HepG2 (cell line): ENCODE results near the gene ADH1B. TPM values are rescaled to one million over a fixed set of nuclear protein-coding genes. Genes with fewer than 3 reads are reported as not detected.
"Not testable (repeated sequence)": the region's sequence is repeated elsewhere in the genome, so short reads cannot be mapped to it uniquely, and the experiment has no call there.

Experiments used
- ATAC-seq: fragments of 200-7000 bp; cut with Tn5 transposase; 3 replicates; pipeline ENCODE4 v1.9.1; 2020; ENCODE audit warnings: mild to moderate bottlenecking, moderate library complexity
- BruUV-seq: library from RNA; stranded (reverse); fragments of 400-500 nt; replicated peaks from 2 replicates; lab custom pipeline; 2021; lab: Mats Ljungman, UMichigan
- CTCF ChIA-PET: fragments of 300-600 bp; formaldehyde crosslinking; extraction: SDS; loops from one replicate; lab custom pipeline; 2021; ENCODE audit warnings: low total read pairs, inconsistent platforms, low intra/inter-chr PET ratio; lab: Yijun Ruan, JAX
- POLR2A ChIA-PET: fragments of 350-600 bp; sonication (Branson Sonifier 250); formaldehyde crosslinking; loops from one replicate; lab custom pipeline; 2020; ENCODE audit warnings: antibody characterized with exemption, inconsistent platforms; lab: Yijun Ruan, JAX
- DNase-seq: peaks from one replicate; pipeline ENCODE4 v3.0.0-alpha.2; 2015; ENCODE audit warnings: low spot score
- FAIRE-seq: peaks from 3 replicates; lab custom pipeline; 2011; peaks lifted over from hg19 to GRCh38; lab: Jason Lieb, UNC
- H2AFZ ChIP-seq: one replicate; pipeline ENCODE4 v1.6.1; 2011; ENCODE audit warnings: low read length, inconsistent platforms
- H3K27ac ChIP-seq: fragments of 300-600 bp; 3 replicates; pipeline ENCODE4 v1.8.0; 2011; ENCODE audit warnings: mixed run types, mild to moderate bottlenecking, mixed read lengths, low read length, inconsistent platforms; ENCODE audit not compliant: insufficient read depth; ENCODE audit errors: extremely low read length
- H3K27me3 ChIP-seq, 2 experiments: fragments of 200-600 bp in 1 of 2; 2 replicates in 1 of 2; 3 replicates in 1 of 2; pipeline versions ENCODE4 v1.6.0 to v1.8.0; 2011; ENCODE audit warnings: low read length in 2 of 2, mild to moderate bottlenecking in 2 of 2, moderate library complexity in 2 of 2, inconsistent platforms in 1 of 2; ENCODE audit not compliant: insufficient read depth in 2 of 2, control insufficient read depth in 1 of 2
- H3K36me3 ChIP-seq, 2 experiments: fragments of 200-600 bp in 1 of 2; replicated peaks in 1 of 2; 2 replicates in 1 of 2; 3 replicates in 1 of 2; pipeline versions ENCODE4 v1.5.1 to v1.8.0; 2011; ENCODE audit warnings: low read length in 2 of 2, inconsistent platforms in 1 of 2; ENCODE audit not compliant: insufficient read depth in 2 of 2, control insufficient read depth in 1 of 2
- H3K4me1 ChIP-seq: 2 replicates; pipeline ENCODE4 v1.5.1; 2012; ENCODE audit warnings: low read length, inconsistent platforms; ENCODE audit not compliant: insufficient read depth
- H3K4me2 ChIP-seq: 2 replicates; pipeline ENCODE4 v1.6.0; 2011; ENCODE audit warnings: low read depth, low read length, inconsistent platforms
- H3K4me3 ChIP-seq, 3 experiments: fragments of 200-600 bp in 1 of 3; sonication (generic), shearing (Covaris generic) in 1 of 3; replicated peaks in 1 of 3; 2 replicates each; pipeline ENCODE4 v1.5.1; 2011 to 2016; ENCODE audit warnings: low read length in 3 of 3, inconsistent platforms in 2 of 3, low read depth in 2 of 3, mild to moderate bottlenecking in 2 of 3, control low read depth in 1 of 3, mixed read lengths in 1 of 3; ENCODE audit not compliant: insufficient read depth in 1 of 3
- H3K79me2 ChIP-seq: one replicate; pipeline ENCODE4 v1.6.1; 2011; ENCODE audit warnings: low read length, inconsistent platforms; ENCODE audit not compliant: insufficient read depth
- H3K9ac ChIP-seq: 2 replicates; pipeline ENCODE4 v1.6.0; 2011; ENCODE audit warnings: mild to moderate bottlenecking, low read depth, low read length, inconsistent platforms; ENCODE audit not compliant: insufficient read depth
- H3K9me3 ChIP-seq: 2 replicates; pipeline ENCODE4 v1.5.1; 2012; ENCODE audit warnings: mild to moderate bottlenecking, low read length
- H4K20me1 ChIP-seq: 2 replicates; pipeline ENCODE4 v1.6.0; 2011; ENCODE audit warnings: inconsistent platforms, mild to moderate bottlenecking, low read length, moderate library complexity; ENCODE audit not compliant: insufficient read depth
- CC2D1A ChIP-seq: sonication (generic); formaldehyde crosslinking; IDR thresholded peaks from 2 replicates; pipeline ENCODE4 v1.8.1; 2023; ENCODE audit warnings: mild to moderate bottlenecking, missing genetic modification reagents
- MAFF ChIP-seq: IDR thresholded peaks from 2 replicates; pipeline ENCODE4 v1.6.1; 2011; ENCODE audit warnings: low read depth, low read length, improper control_type of control experiment
- SNAPC2 ChIP-seq: sonication (generic); formaldehyde crosslinking; IDR thresholded peaks from 2 replicates; pipeline ENCODE4 v1.8.1; 2022; ENCODE audit warnings: mild to moderate bottlenecking, missing genetic modification reagents
- ZFP82 ChIP-seq: sonication (generic); formaldehyde crosslinking; IDR thresholded peaks from 2 replicates; pipeline ENCODE4 v1.5.1; 2020; ENCODE audit warnings: mild to moderate bottlenecking, missing genetic modification reagents, borderline replicate concordance
- ZNF446 ChIP-seq: sonication (generic); formaldehyde crosslinking; IDR thresholded peaks from 2 replicates; pipeline ENCODE4 v1.5.0; 2020; ENCODE audit warnings: mild to moderate bottlenecking, missing genetic modification reagents
- ZNF572 ChIP-seq: sonication (generic); formaldehyde crosslinking; IDR thresholded peaks from 2 replicates; pipeline ENCODE4 v1.5.1; 2020; ENCODE audit warnings: mild to moderate bottlenecking, missing genetic modification reagents
- WGBS: methylation state at CpG from one replicate; pipeline ENCODE4 v1.1.6; 2017; ENCODE audit warnings: low lambda C conversion rate; 5-methylcytosine and 5-hydroxymethylcytosine counted together
- in situ Hi-C: cut with HindIII; loops from 2 replicates; pipeline ENCODE4 v1.10.0; 2017; ENCODE audit warnings: low pct_unique_long_range_greater_than_20kb; ENCODE audit not compliant: extremely low pct_ligation_motif_present
- intact Hi-C: fragments of 100-400 bp; cut with micrococcal nuclease; formaldehyde crosslinking; loops from one replicate; pipeline ENCODE4 v1.10.0; 2022; ENCODE audit not compliant: unreplicated experiment
- polyA plus RNA-seq, 8 experiments: library from polyadenylated mRNA; depleted of rRNA in 3 of 8; stranded (reverse) in 7 of 8; unstranded in 1 of 8; fragments of >200 nt; fragmentation: Illumina TruSeq in 4 of 8; extraction: Trizol in 4 of 8; gene quantifications; 2 replicates each; pipeline versions ENCODE4 v1.2.1 to v1.2.3, GENCODE V29; 2011 to 2016; ENCODE audit warnings: low read depth in 4 of 8, missing spikeins in 1 of 8, mixed read lengths in 1 of 8; ENCODE audit not compliant: insufficient read depth in 1 of 8
- total RNA-seq, 5 experiments: library from RNA; depleted of rRNA; stranded (reverse); fragments of >200 nt; fragmentation: Illumina TruSeq; extraction: Trizol; gene quantifications; 2 replicates each; pipeline ENCODE4 v1.2.3, GENCODE V29; 2016; ENCODE audit warnings: low read depth in 1 of 5
- TF ChIP-seq, protein P1 (sequence below): conservative IDR thresholded peaks from 2 replicates; pipeline ENCODE4 v1.6.1; 2018; ENCODE audit warnings: missing genetic modification reagents
- TF ChIP-seq, protein P2 (sequence below): sonication (generic); formaldehyde crosslinking; IDR thresholded peaks from 2 replicates; pipeline ENCODE4 v1.4.0; 2020; ENCODE audit warnings: missing genetic modification reagents

The ADH1B gene
- total and polyA plus RNA-seq, 2 of the 13 experiments (the other 11 are each of a cell fraction or from before 2014, with no cell fraction given): 0.05 to 0.40 TPM

DNA sequence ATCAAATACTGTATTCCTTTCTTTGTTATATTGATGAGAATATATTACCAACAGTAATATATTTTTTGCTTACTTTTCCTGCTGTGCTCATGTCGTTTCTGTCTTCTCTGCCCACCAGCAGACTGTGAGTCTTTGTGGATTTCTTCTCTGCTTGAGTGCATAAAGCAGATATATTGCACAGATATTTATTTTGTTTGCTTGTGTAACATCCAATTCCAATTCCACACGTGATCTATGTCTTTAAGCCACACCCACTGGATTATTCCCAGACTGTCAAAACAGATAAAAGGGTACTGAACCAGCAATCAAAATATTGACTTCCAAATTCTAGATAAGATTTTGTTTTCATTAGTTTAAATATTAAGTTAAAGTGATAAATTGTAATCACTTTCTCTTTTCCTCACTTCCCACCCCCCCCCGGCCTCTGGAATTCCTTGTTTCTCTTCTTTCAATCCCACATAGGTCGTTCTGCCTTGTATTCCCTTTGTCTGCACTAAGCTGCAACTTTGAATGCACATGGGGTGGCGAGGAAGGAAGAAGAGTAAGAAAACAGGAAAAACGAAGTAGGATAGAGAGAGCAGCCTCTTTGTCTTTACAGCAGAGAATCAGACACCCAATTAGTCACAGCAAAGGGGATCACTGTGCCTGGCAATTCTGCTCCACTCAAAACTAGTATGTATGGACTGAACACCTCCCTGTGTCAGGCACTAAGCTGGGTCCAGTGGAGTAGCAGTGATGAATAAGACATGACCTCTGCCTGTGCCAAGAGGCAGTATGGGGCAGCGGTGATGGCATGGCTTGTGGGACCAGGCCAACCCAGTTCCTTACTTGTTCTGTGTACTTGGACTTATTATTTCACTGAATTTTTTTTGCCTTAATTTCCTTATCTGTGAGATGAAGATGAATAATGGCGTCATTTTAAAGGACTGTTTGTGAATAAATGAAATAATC, at the start of gene ADH1B (continued):
- TF ChIP-seq, protein P1, sequence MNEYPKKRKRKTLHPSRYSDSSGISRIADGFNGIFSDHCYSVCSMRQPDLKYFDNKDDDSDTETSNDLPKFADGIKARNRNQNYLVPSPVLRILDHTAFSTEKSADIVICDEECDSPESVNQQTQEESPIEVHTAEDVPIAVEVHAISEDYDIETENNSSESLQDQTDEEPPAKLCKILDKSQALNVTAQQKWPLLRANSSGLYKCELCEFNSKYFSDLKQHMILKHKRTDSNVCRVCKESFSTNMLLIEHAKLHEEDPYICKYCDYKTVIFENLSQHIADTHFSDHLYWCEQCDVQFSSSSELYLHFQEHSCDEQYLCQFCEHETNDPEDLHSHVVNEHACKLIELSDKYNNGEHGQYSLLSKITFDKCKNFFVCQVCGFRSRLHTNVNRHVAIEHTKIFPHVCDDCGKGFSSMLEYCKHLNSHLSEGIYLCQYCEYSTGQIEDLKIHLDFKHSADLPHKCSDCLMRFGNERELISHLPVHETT (CRISPR knock-in tag): no peak
- TF ChIP-seq SNAPC2 (CRISPR knock-in tag): no peak

DNA sequence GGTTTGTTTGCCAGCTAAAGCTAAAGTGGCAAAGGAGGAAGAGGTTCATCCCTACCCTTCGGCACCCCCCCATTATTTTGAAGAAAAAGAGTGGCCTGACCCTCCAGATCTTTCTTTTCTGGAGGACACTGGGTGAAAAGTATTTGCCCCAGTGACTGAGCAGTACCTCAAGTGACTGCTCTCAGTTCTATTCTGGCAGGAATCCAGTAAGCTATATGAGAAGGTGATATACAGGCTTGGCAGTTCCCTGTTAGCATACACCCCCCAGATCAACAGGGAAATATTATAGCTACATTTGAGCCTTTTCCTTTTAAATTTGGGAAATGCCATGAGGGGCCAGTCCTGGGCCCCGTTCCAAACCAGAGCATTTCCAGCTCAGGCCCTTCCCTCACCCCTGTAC, 46.6 kb upstream of the ADH1B start:
- H4K20me1 ChIP-seq, ATAC-seq, H3K36me3 ChIP-seq, H3K4me2 ChIP-seq, H3K79me2 ChIP-seq, H2AFZ ChIP-seq, POLR2A ChIA-PET, CTCF ChIA-PET, FAIRE-seq, H3K4me1 ChIP-seq, BruUV-seq, intact Hi-C loops, H3K9ac ChIP-seq, H3K27ac ChIP-seq, in situ Hi-C loops, H3K27me3 ChIP-seq, DNase-seq, H3K4me3 ChIP-seq: not testable (repeated sequence)
- peaks cover 10% of the 10 kb centered on the region for H3K9me3 ChIP-seq
- WGBS: 7% methylated on average over 2 of the region's 2 CpGs

DNA sequence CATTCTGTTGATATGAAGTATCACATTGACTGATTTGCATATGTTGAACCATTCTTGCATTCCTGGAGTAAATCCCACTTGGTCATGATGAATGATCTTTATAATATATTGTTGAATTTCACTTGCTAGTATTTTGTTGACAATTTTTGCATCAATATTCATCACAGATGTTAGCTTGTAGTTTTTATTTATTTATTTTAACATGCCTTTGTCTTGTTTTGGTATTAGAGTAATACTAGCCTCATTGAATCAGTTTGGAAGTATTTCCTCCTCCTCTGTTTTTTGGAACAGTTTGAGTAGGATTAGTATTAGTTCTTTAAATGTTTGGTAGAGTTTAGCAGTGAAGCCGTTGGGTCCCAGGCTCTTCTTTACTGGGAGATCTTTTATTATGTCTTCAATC, 45.3 kb upstream of the ADH1B start:
- Histone ChIP-seq H3K79me2 (no peaks in the 10 kb centered on the region), H3K4me3 (no peak overlapping the region), H3K27ac (no peak overlapping the region), H3K27me3 (no peaks in the 10 kb centered on the region), H3K9ac (no peak overlapping the region), H3K36me3 (no peaks in the 10 kb centered on the region), H3K9me3 (no peaks in the 10 kb centered on the region), H4K20me1 (no peaks in the 10 kb centered on the region), H2AFZ (no peak overlapping the region), H3K4me1 (no peaks in the 10 kb centered on the region), H3K4me2 (no peak overlapping the region)
- CTCF ChIA-PET: no interaction called here
- FAIRE-seq (no peak), ATAC-seq (no peak), DNase-seq (no peak)
- POLR2A ChIA-PET: no interaction called here
- in situ Hi-C loops (no loop called here), intact Hi-C loops (no loop called here)
- BruUV-seq: no TSS peak
- 76% methylated on average over 1 of the region's 1 CpG for WGBS
- TF ChIP-seq MAFF (no peak), ZNF572 (CRISPR knock-in tag) (no peak), ZNF446 (CRISPR knock-in tag) (no peak), ZFP82 (CRISPR knock-in tag) (no peak), CC2D1A (CRISPR knock-in tag) (no peak)
- TF ChIP-seq, protein P2, sequence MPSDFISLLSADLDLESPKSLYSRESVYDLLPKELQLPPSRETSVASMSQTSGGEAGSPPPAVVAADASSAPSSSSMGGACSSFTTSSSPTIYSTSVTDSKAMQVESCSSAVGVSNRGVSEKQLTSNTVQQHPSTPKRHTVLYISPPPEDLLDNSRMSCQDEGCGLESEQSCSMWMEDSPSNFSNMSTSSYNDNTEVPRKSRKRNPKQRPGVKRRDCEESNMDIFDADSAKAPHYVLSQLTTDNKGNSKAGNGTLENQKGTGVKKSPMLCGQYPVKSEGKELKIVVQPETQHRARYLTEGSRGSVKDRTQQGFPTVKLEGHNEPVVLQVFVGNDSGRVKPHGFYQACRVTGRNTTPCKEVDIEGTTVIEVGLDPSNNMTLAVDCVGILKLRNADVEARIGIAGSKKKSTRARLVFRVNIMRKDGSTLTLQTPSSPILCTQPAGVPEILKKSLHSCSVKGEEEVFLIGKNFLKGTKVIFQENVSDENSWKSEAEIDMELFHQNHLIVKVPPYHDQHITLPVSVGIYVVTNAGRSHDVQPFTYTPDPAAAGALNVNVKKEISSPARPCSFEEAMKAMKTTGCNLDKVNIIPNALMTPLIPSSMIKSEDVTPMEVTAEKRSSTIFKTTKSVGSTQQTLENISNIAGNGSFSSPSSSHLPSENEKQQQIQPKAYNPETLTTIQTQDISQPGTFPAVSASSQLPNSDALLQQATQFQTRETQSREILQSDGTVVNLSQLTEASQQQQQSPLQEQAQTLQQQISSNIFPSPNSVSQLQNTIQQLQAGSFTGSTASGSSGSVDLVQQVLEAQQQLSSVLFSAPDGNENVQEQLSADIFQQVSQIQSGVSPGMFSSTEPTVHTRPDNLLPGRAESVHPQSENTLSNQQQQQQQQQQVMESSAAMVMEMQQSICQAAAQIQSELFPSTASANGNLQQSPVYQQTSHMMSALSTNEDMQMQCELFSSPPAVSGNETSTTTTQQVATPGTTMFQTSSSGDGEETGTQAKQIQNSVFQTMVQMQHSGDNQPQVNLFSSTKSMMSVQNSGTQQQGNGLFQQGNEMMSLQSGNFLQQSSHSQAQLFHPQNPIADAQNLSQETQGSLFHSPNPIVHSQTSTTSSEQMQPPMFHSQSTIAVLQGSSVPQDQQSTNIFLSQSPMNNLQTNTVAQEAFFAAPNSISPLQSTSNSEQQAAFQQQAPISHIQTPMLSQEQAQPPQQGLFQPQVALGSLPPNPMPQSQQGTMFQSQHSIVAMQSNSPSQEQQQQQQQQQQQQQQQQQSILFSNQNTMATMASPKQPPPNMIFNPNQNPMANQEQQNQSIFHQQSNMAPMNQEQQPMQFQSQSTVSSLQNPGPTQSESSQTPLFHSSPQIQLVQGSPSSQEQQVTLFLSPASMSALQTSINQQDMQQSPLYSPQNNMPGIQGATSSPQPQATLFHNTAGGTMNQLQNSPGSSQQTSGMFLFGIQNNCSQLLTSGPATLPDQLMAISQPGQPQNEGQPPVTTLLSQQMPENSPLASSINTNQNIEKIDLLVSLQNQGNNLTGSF (CRISPR knock-in tag): no peak
